Right renal pelvis (tissue), 4 donors: ENCODE data around the gene PER2. TPM values are rescaled to one million over a fixed set of nuclear protein-coding genes. Genes with fewer than 3 reads are reported as not detected.
A peak's percentile ranks its signal among the peaks of the same experiment; 100 is the strongest.

ENCODE experiments used
- DNase-seq, 4 donors: peaks; one replicate each; pipeline ENCODE4 v3.0.0-alpha.2; 2013; ENCODE audit warnings: low read depth in 4 of 4, low spot score in 3 of 4, missing footprints in 1 of 4
- polyA plus RNA-seq, 4 donors: library from polyadenylated mRNA; unstranded; fragments of 120-200 nt; gene quantifications; one replicate each; pipeline ENCODE4 v1.2.1, GENCODE V29; 2013; ENCODE audit not compliant: insufficient read length in 4 of 4

The PER2 gene
- polyA plus RNA-seq, 4 donors: 5.0 to 6.1 (median 5.9) TPM

- no peak for DNase-seq
Observed at GRCh38 chr2:238252766-238253630, 35.4 kb downstream of the PER2 start.

GRCh38 chr2:238251986-238252385 is 36.4 kb downstream of the PER2 start:
- DNase-seq: no peak

- no peak for DNase-seq
Observed at GRCh38 chr2:238251331-238251730, 37.1 kb downstream of the PER2 start.

GRCh38 chr2:238250896-238251295 is 37.5 kb downstream of the PER2 start:
- no peak for DNase-seq

- no peak for DNase-seq
Observed at GRCh38 chr2:238247841-238248453, 40.5 kb downstream of the PER2 start.

- DNase-seq: no peak
Observed at GRCh38 chr2:238247002-238247822, 41.2 kb downstream of the PER2 start.

GRCh38 chr2:238244151-238244550 is 44.3 kb downstream of the PER2 start:
- DNase-seq: no peak

- DNase-seq: no peak
Observed at GRCh38 chr2:238243496-238244076, 44.8 kb downstream of the PER2 start.

- DNase-seq: no peak
Observed at GRCh38 chr2:238242731-238243495, 45.5 kb downstream of the PER2 start.

GRCh38 chr2:238241970-238242369 is 46.4 kb downstream of the PER2 start:
- no peak for DNase-seq

GRCh38 chr2:238240757-238241711 is 47.4 kb downstream of the PER2 start:
- DNase-seq: no peak

GRCh38 chr2:238239863-238240756 is 48.3 kb downstream of the PER2 start, which contains the start of gene HES6:
HES6 (minus strand) TSS chr2:238240038; CDS start chr2:238239905, 133 bp downstream.
- peak; percentile 71 to 86 (median 81) for DNase-seq

- DNase-seq: no peak
Observed at GRCh38 chr2:238239543-238239862, 48.9 kb downstream of the PER2 start.

GRCh38 chr2:238238766-238239542 is 49.5 kb downstream of the PER2 start:
- DNase-seq: no peak

GRCh38 chr2:238238311-238238765 is 50.1 kb downstream of the PER2 start:
- no peak for DNase-seq

GRCh38 chr2:238237431-238238135 is 50.8 kb downstream of the PER2 start:
- no peak for DNase-seq
